ENCODE measurements around the gene SPNS2. TPM values are rescaled to one million over a fixed set of nuclear protein-coding genes. Genes with fewer than 3 reads are reported as not detected.

The SPNS2 gene
- total RNA-seq, 4 donors from 2014 or later, result 25.1 to 76.3 (median 49.6) TPM

GRCh38 chr17:4582101-4582501 lies 83.4 kb downstream of the SPNS2 start:
- no peaks in the 10 kb centered on the region for H3K9me3 ChIP-seq
- 73% methylated on average over 7 of the region's 7 CpGs for WGBS
- peaks cover 17% of the 10 kb centered on the region for H3K4me1 ChIP-seq
- H3K27ac ChIP-seq, result no peak overlapping the region
- H3K36me3 ChIP-seq, result no peaks in the 10 kb centered on the region
- TF ChIP-seq CTCF (IDR thresholded peaks at IDR 0.05) (no peak), POLR2AphosphoS5 (IDR thresholded peaks at IDR 0.05) (no peak), POLR2A (IDR thresholded peaks at IDR 0.05) (no peak), EP300 (IDR thresholded peaks at IDR 0.05) (no peak)
- DNase-seq (ENCODE audit: low spot score in 2 of 2), result no peak
- H3K4me3 ChIP-seq, result no peak overlapping the region
- H3K27me3 ChIP-seq, result peaks cover 49% of the 10 kb centered on the region

GRCh38 chr17:4582691-4583090 lies 84.0 kb downstream of the SPNS2 start:
- DNase-seq (ENCODE audit: low spot score in 2 of 2), result no peak
- Histone ChIP-seq H3K4me3 (no peak overlapping the region), H3K27ac (no peak overlapping the region), H3K27me3 (peaks cover 49% of the 10 kb centered on the region), H3K9me3 (no peaks in the 10 kb centered on the region), H3K36me3 (no peaks in the 10 kb centered on the region), H3K4me1 (peaks cover 17% of the 10 kb centered on the region)
- TF ChIP-seq CTCF (IDR thresholded peaks at IDR 0.05) (no peak), POLR2A (IDR thresholded peaks at IDR 0.05) (no peak), POLR2AphosphoS5 (IDR thresholded peaks at IDR 0.05) (no peak), EP300 (IDR thresholded peaks at IDR 0.05) (no peak)
- 83% methylated on average over 7 of the region's 8 CpGs for WGBS

- H3K9me3 ChIP-seq, result no peaks in the 10 kb centered on the region
- no peak overlapping the region for H3K4me3 ChIP-seq
- peaks cover 17% of the 10 kb centered on the region for H3K4me1 ChIP-seq
- WGBS, result 84% methylated on average over 3 of the region's 3 CpGs
- DNase-seq (ENCODE audit: low spot score in 2 of 2), result no peak
- H3K27me3 ChIP-seq, result peaks cover 49% of the 10 kb centered on the region
- no peaks in the 10 kb centered on the region for H3K36me3 ChIP-seq
- H3K27ac ChIP-seq, result no peak overlapping the region
- TF ChIP-seq POLR2AphosphoS5 (IDR thresholded peaks at IDR 0.05) (no peak), EP300 (IDR thresholded peaks at IDR 0.05) (no peak), POLR2A (IDR thresholded peaks at IDR 0.05) (no peak), CTCF (IDR thresholded peaks at IDR 0.05) (no peak)
Measured at GRCh38 chr17:4583206-4583605, 84.5 kb downstream of the SPNS2 start.

GRCh38 chr17:4583782-4584100 lies 85.1 kb downstream of the SPNS2 start:
- H3K27me3 ChIP-seq, result peaks cover 49% of the 10 kb centered on the region
- H3K9me3 ChIP-seq, result no peaks in the 10 kb centered on the region
- DNase-seq (ENCODE audit: low spot score in 2 of 2), result no peak
- no peaks in the 10 kb centered on the region for H3K36me3 ChIP-seq
- H3K4me3 ChIP-seq, result peak overlapping the region; percentile 60
- H3K27ac ChIP-seq, result no peak overlapping the region
- H3K4me1 ChIP-seq, result peaks cover 17% of the 10 kb centered on the region
- WGBS, result 26% methylated on average over 11 of the region's 12 CpGs
- peak in 1 of 2 donors; percentile 16 for TF ChIP-seq CTCF (IDR thresholded peaks at IDR 0.05)
- no peak for TF ChIP-seq POLR2A (IDR thresholded peaks at IDR 0.05)
- TF ChIP-seq EP300 (IDR thresholded peaks at IDR 0.05), result no peak
- TF ChIP-seq POLR2AphosphoS5 (IDR thresholded peaks at IDR 0.05), result no peak

- Histone ChIP-seq H3K36me3 (no peaks in the 10 kb centered on the region), H3K9me3 (no peaks in the 10 kb centered on the region), H3K4me3 (peak within 1 kb of the TSS; percentile 60), H3K27ac (no peak within 1 kb of the TSS), H3K27me3 (peaks cover 49% of the 10 kb centered on the region), H3K4me1 (peaks cover 17% of the 10 kb centered on the region)
- WGBS, result 3% methylated on average over 12 of the region's 100 CpGs
- DNase-seq (ENCODE audit: low spot score in 2 of 2), result no peak
- TF ChIP-seq POLR2AphosphoS5 (IDR thresholded peaks at IDR 0.05), result no peak
- no peak for TF ChIP-seq CTCF (IDR thresholded peaks at IDR 0.05)
- TF ChIP-seq POLR2A (IDR thresholded peaks at IDR 0.05), result no peak
- no peak for TF ChIP-seq EP300 (IDR thresholded peaks at IDR 0.05)
Measured at GRCh38 chr17:4584101-4584916, 85.6 kb downstream of the SPNS2 start, which contains the start of gene SMTNL2. TSS of gene SMTNL2 (plus strand) at chr17:4584529. CDS start at chr17:4584606, 77 bp downstream.
